GM19099 (cell line): ENCODE measurements around the gene PECR.

Source experiments
- POLR2A ChIP-seq: IDR thresholded peaks from 3 replicates; pipeline ENCODE4 v1.6.1; 2011; ENCODE audit warnings: low read depth; ENCODE audit not compliant: insufficient read length; ENCODE audit errors: extremely low read depth

The PECR gene

GRCh38 chr2:216081487-216082116, at the start of gene PECR, which contains the start of gene TMEM169:
Gene PECR (minus strand): TSS chr2:216081809. CDS start chr2:216081741, 68 bp downstream.
Gene TMEM169 (plus strand): TSS chr2:216081919. CDS start chr2:216095964, 14,045 bp downstream.
- peak; percentile 80 for TF ChIP-seq POLR2A

- no peak for TF ChIP-seq POLR2A
Measured at GRCh38 chr2:216130346-216130971, 48.9 kb upstream of the PECR start.

GRCh38 chr2:216126943-216127342, 45.3 kb upstream of the PECR start:
- no peak for TF ChIP-seq POLR2A

GRCh38 chr2:216121255-216121654, 39.6 kb upstream of the PECR start:
- TF ChIP-seq POLR2A = no peak

GRCh38 chr2:216119986-216120385, 38.4 kb upstream of the PECR start:
- TF ChIP-seq POLR2A = no peak

- no peak for TF ChIP-seq POLR2A
Measured at GRCh38 chr2:216119146-216119545, 37.5 kb upstream of the PECR start.

GRCh38 chr2:216118474-216118873, 36.9 kb upstream of the PECR start:
- TF ChIP-seq POLR2A = no peak

GRCh38 chr2:216117561-216118340, 36.1 kb upstream of the PECR start:
- TF ChIP-seq POLR2A = no peak

GRCh38 chr2:216116418-216116817, 34.8 kb upstream of the PECR start:
- TF ChIP-seq POLR2A = no peak

GRCh38 chr2:216114714-216115531, 33.3 kb upstream of the PECR start:
- TF ChIP-seq POLR2A = peak; percentile 56

GRCh38 chr2:216114382-216114713, 32.7 kb upstream of the PECR start:
- no peak for TF ChIP-seq POLR2A

GRCh38 chr2:216113572-216113971, 32.0 kb upstream of the PECR start:
- TF ChIP-seq POLR2A = no peak

GRCh38 chr2:216112926-216113325, 31.3 kb upstream of the PECR start:
- no peak for TF ChIP-seq POLR2A

- no peak for TF ChIP-seq POLR2A
Measured at GRCh38 chr2:216111122-216111521, 29.5 kb upstream of the PECR start.

- TF ChIP-seq POLR2A = no peak
Measured at GRCh38 chr2:216110620-216111019, 29.0 kb upstream of the PECR start.
